Keratinocyte (primary cell): ENCODE results near the gene CFLAR. TPM values are rescaled to one million over a fixed set of nuclear protein-coding genes. Genes with fewer than 3 reads are reported as not detected.

Experiments used
- DNase-seq: peaks from one replicate; pipeline ENCODE4 v3.0.0-alpha.2; 2011; ENCODE audit warnings: low read depth, missing footprints, low spot score
- FAIRE-seq: peaks from 2 replicates; lab custom pipeline; 2011; peaks lifted over from hg19 to GRCh38; lab: Jason Lieb, UNC
- H2AFZ ChIP-seq: 2 replicates; pipeline ENCODE4 v1.6.0; 2012; ENCODE audit warnings: low read length, control low read depth, inconsistent platforms; ENCODE audit not compliant: control insufficient read depth
- H3K27ac ChIP-seq: 2 replicates; pipeline ENCODE4 v1.5.1; 2011; ENCODE audit warnings: low read length; ENCODE audit not compliant: control insufficient read depth, insufficient read depth
- H3K27me3 ChIP-seq: 3 replicates; pipeline ENCODE4 v1.6.0; 2011; ENCODE audit warnings: low read length; ENCODE audit not compliant: control insufficient read depth, insufficient read depth; ENCODE audit errors: extremely low read depth
- H3K36me3 ChIP-seq, 2 experiments: 2 replicates in 1 of 2; 3 replicates in 1 of 2; pipeline ENCODE4 v1.5.1; 2011; ENCODE audit warnings: low read length in 2 of 2, mild to moderate bottlenecking in 1 of 2; ENCODE audit not compliant: control insufficient read depth in 2 of 2, insufficient read depth in 2 of 2; ENCODE audit errors: extremely low read depth in 1 of 2
- H3K4me1 ChIP-seq: 3 replicates; pipeline ENCODE4 v1.5.1; 2011; ENCODE audit warnings: low read length; ENCODE audit not compliant: control insufficient read depth, insufficient read depth; ENCODE audit errors: extremely low read depth
- H3K4me2 ChIP-seq: 3 replicates; pipeline ENCODE4 v1.6.0; 2011; ENCODE audit warnings: low read depth, low read length; ENCODE audit not compliant: control insufficient read depth, insufficient read depth; ENCODE audit errors: extremely low read depth
- H3K4me3 ChIP-seq, 3 experiments: fragments of 200-600 bp in 1 of 3; sonication (generic) in 1 of 3; 2 replicates in 2 of 3; 3 replicates in 1 of 3; pipeline ENCODE4 v1.5.1; 2011 to 2016; ENCODE audit warnings: low read length in 3 of 3, mild to moderate bottlenecking in 3 of 3, control low read depth in 2 of 3, inconsistent platforms in 1 of 3, low read depth in 1 of 3, mixed read lengths in 1 of 3, mixed run types in 1 of 3, moderate library complexity in 1 of 3; ENCODE audit not compliant: control insufficient read depth in 2 of 3, insufficient read depth in 2 of 3; ENCODE audit errors: extremely low read depth in 1 of 3
- H3K79me2 ChIP-seq: 2 replicates; pipeline ENCODE4 v1.6.0; 2012; ENCODE audit warnings: low read length; ENCODE audit not compliant: control insufficient read depth, insufficient read depth
- H3K9ac ChIP-seq: 3 replicates; pipeline ENCODE4 v1.6.0; 2011; ENCODE audit warnings: low read length; ENCODE audit not compliant: control insufficient read depth, insufficient read depth; ENCODE audit errors: extremely low read depth
- H3K9me1 ChIP-seq: 3 replicates; pipeline ENCODE4 v1.6.0; 2011; ENCODE audit warnings: low read length; ENCODE audit not compliant: control insufficient read depth, insufficient read depth; ENCODE audit errors: extremely low read depth
- H3K9me3 ChIP-seq: 2 replicates; pipeline ENCODE4 v1.5.1; 2012; ENCODE audit warnings: low read depth, low read length; ENCODE audit not compliant: control insufficient read depth
- H4K20me1 ChIP-seq: 3 replicates; pipeline ENCODE4 v1.6.0; 2011; ENCODE audit warnings: low read length; ENCODE audit not compliant: control insufficient read depth, insufficient read depth; ENCODE audit errors: extremely low read depth
- CTCF ChIP-seq, 3 experiments: IDR thresholded peaks in 1 of 3; conservative IDR thresholded peaks in 1 of 3; optimal IDR thresholded peaks in 1 of 3; 2 replicates in 2 of 3; 3 replicates in 1 of 3; pipeline versions ENCODE3 to v1.5.1; 2011; ENCODE audit warnings: low read length in 3 of 3, mild to moderate bottlenecking in 3 of 3, moderate library complexity in 2 of 3, control low read depth in 1 of 3, inconsistent platforms in 1 of 3; ENCODE audit not compliant: insufficient read depth in 2 of 3; ENCODE audit errors: extremely low read depth in 1 of 3
- EZH2 ChIP-seq: IDR thresholded peaks from one replicate; pipeline ENCODE4 v1.6.1; 2012; ENCODE audit warnings: inconsistent platforms, mild to moderate bottlenecking, low read length, moderate library complexity
- dilution Hi-C: fragments of 300-500 bp; cut with MboI; formaldehyde crosslinking; loops from one replicate; pipeline ENCODE4 v1.7.0; 2020; ENCODE audit warnings: low sequenced_read_pairs; ENCODE audit not compliant: extremely low pct_ligation_motif_present
- polyA plus RNA-seq, 5 experiments: library from polyadenylated mRNA; depleted of rRNA in 3 of 5; stranded (reverse) in 3 of 5; stranded (forward) in 1 of 5; unstranded in 1 of 5; fragments of >200 nt; gene quantifications; 1 replicate in 1 of 5; 2 replicates in 3 of 5; 3 replicates in 1 of 5; pipeline versions ENCODE4 v1.2.1 to v1.2.3, GENCODE V29; 2011 to 2012; ENCODE audit warnings: missing spikeins in 2 of 5, low read depth in 1 of 5, low replicate concordance in 1 of 5

The CFLAR gene
- polyA plus RNA-seq, 1 donor (not counting 4 experiments of a cell fraction or from before 2014, with no cell fraction given), result 37.3 TPM

- peaks cover 75% of the 10 kb centered on the region for H3K4me1 ChIP-seq
Measured at GRCh38 chr2:201130524-201131186, 14.7 kb downstream of the CFLAR start.

GRCh38 chr2:201132518-201132917, 16.6 kb downstream of the CFLAR start:
- Histone ChIP-seq H2AFZ (no peak overlapping the region), H3K27ac (no peak overlapping the region), H3K4me2 (no peak overlapping the region), H3K9ac (no peak overlapping the region), H3K27me3 (no peaks in the 10 kb centered on the region), H3K79me2 (peaks cover 35% of the 10 kb centered on the region), H3K4me3 (no peak overlapping the region), H3K36me3 (peaks cover 12 to 27% of the 10 kb centered on the region in 2 experiments), H3K9me3 (no peaks in the 10 kb centered on the region), H3K4me1 (peaks cover 66% of the 10 kb centered on the region), H3K9me1 (no peaks in the 10 kb centered on the region), H4K20me1 (no peaks in the 10 kb centered on the region)
- DNase-seq (no peak), FAIRE-seq (no peak)
- TF ChIP-seq CTCF (optimal IDR thresholded peaks at IDR 0.05 in 1 of 3, IDR thresholded peaks at IDR 0.05 in 1 of 3, conservative IDR thresholded peaks at IDR 0.05 in 1 of 3; ENCODE audit: extremely low read depth in 1 of 3, insufficient read depth in 2 of 3, low read length in 3 of 3), result no peak
- TF ChIP-seq EZH2, result no peak
- dilution Hi-C loops, result no loop called here

More at GRCh38 chr2:201130524-201131186, 14.7 kb downstream of the CFLAR start:
- FAIRE-seq, result peak; percentile 84
- Histone ChIP-seq H3K9me3 (no peaks in the 10 kb centered on the region), H3K4me2 (peak overlapping the region; percentile 10), H3K4me3 (no peak overlapping the region), H4K20me1 (no peaks in the 10 kb centered on the region), H3K79me2 (peaks cover 38% of the 10 kb centered on the region), H3K36me3 (peaks cover 4 to 9% of the 10 kb centered on the region in 2 experiments), H3K9me1 (no peaks in the 10 kb centered on the region), H3K9ac (peak overlapping the region; percentile 55), H3K27me3 (no peaks in the 10 kb centered on the region), H3K27ac (peak overlapping the region; percentile 74), H2AFZ (no peak overlapping the region)
- peak; percentile 91 for DNase-seq
- no peak for TF ChIP-seq EZH2
- TF ChIP-seq CTCF (optimal IDR thresholded peaks at IDR 0.05 in 1 of 3, IDR thresholded peaks at IDR 0.05 in 1 of 3, conservative IDR thresholded peaks at IDR 0.05 in 1 of 3; ENCODE audit: extremely low read depth in 1 of 3, insufficient read depth in 2 of 3, low read length in 3 of 3), result no peak
- dilution Hi-C loops, result no loop called here
